ENCODE results near the gene GPR142. TPM values are rescaled to one million over a fixed set of nuclear protein-coding genes. Genes with fewer than 3 reads are reported as not detected.

GPR142 gene
- total RNA-seq, 1 donor from 2014 or later, result not detected

GRCh38 chr17:74332763-74333283 is 34.5 kb upstream of the GPR142 start:
- Histone ChIP-seq H3K4me3 (no peak overlapping the region), H3K4me1 (no peaks in the 10 kb centered on the region), H3K9me3 (no peaks in the 10 kb centered on the region), H3K27ac (no peak overlapping the region), H3K36me3 (no peaks in the 10 kb centered on the region), H3K27me3 (no peaks in the 10 kb centered on the region)
- TF ChIP-seq CTCF (IDR thresholded peaks at IDR 0.05), result no peak
- intact Hi-C loops (cut with DNase I), result no loop called here
- no peak for DNase-seq (ENCODE audit: low spot score in 2 of 2)

GRCh38 chr17:74334393-74335039 is 32.8 kb upstream of the GPR142 start:
- H3K27me3 ChIP-seq, result no peaks in the 10 kb centered on the region
- no peaks in the 10 kb centered on the region for H3K36me3 ChIP-seq
- H3K27ac ChIP-seq, result no peak overlapping the region
- H3K9me3 ChIP-seq, result no peaks in the 10 kb centered on the region
- DNase-seq (ENCODE audit: low spot score in 2 of 2), result no peak
- no peak overlapping the region for H3K4me3 ChIP-seq
- no peaks in the 10 kb centered on the region for H3K4me1 ChIP-seq
- intact Hi-C loops (cut with DNase I), result no loop called here
- no peak for TF ChIP-seq CTCF (IDR thresholded peaks at IDR 0.05)

- intact Hi-C loops (cut with DNase I), result no loop called here
- no peak for DNase-seq (ENCODE audit: low spot score in 2 of 2)
- no peak overlapping the region for H3K27ac ChIP-seq
- H3K4me1 ChIP-seq, result no peaks in the 10 kb centered on the region
- no peak overlapping the region for H3K4me3 ChIP-seq
- H3K9me3 ChIP-seq, result no peaks in the 10 kb centered on the region
- TF ChIP-seq CTCF (IDR thresholded peaks at IDR 0.05), result no peak
- H3K36me3 ChIP-seq, result no peaks in the 10 kb centered on the region
- H3K27me3 ChIP-seq, result no peaks in the 10 kb centered on the region
Measured at GRCh38 chr17:74335529-74336062, 31.7 kb upstream of the GPR142 start.

- Histone ChIP-seq H3K4me3 (no peak overlapping the region), H3K27ac (no peak overlapping the region), H3K9me3 (no peaks in the 10 kb centered on the region), H3K27me3 (no peaks in the 10 kb centered on the region), H3K36me3 (no peaks in the 10 kb centered on the region), H3K4me1 (no peaks in the 10 kb centered on the region)
- no peak for TF ChIP-seq CTCF (IDR thresholded peaks at IDR 0.05)
- intact Hi-C loops (cut with DNase I), result no loop called here
- DNase-seq (ENCODE audit: low spot score in 2 of 2), result no peak
Measured at GRCh38 chr17:74336307-74336706, 31.0 kb upstream of the GPR142 start.

- intact Hi-C loops (cut with DNase I), result no loop called here
- Histone ChIP-seq H3K27ac (no peak overlapping the region), H3K9me3 (no peaks in the 10 kb centered on the region), H3K4me3 (no peak overlapping the region), H3K27me3 (no peaks in the 10 kb centered on the region), H3K4me1 (no peaks in the 10 kb centered on the region), H3K36me3 (no peaks in the 10 kb centered on the region)
- no peak for TF ChIP-seq CTCF (IDR thresholded peaks at IDR 0.05)
- DNase-seq (ENCODE audit: low spot score in 2 of 2), result no peak
Measured at GRCh38 chr17:74337834-74338500, 29.3 kb upstream of the GPR142 start.
